HPDE6-E6E7 (cell line): ENCODE data around the gene CREB3.

Source experiments
- DNase-seq: peaks from one replicate; pipeline ENCODE4 v3.0.0; 2011; ENCODE audit warnings: missing footprints; ENCODE audit errors: extremely low spot score

Gene CREB3

GRCh38 chr9:35748858-35749514 lies 16.5 kb downstream of the CREB3 start, which contains the start of the genes GBA2 and RGP1:
Gene GBA2, minus strand, starts transcription at chr9:35749228. Its CDS starts 524 bp downstream, at chr9:35748704.
Gene RGP1, plus strand, starts transcription at chr9:35749287. Its CDS starts 469 bp downstream, at chr9:35749756.
- DNase-seq, result peak; percentile 60

GRCh38 chr9:35749515-35750255 lies 17.2 kb downstream of the CREB3 start:
- no peak for DNase-seq

GRCh38 chr9:35750256-35750531 lies 17.7 kb downstream of the CREB3 start:
- no peak for DNase-seq

GRCh38 chr9:35753466-35753865 lies 21.0 kb downstream of the CREB3 start:
- DNase-seq, result no peak

GRCh38 chr9:35754264-35754663 lies 21.8 kb downstream of the CREB3 start, which contains the start of gene MSMP:
Gene MSMP, minus strand, starts transcription at chr9:35754276. Its CDS starts 147 bp downstream, at chr9:35754129.
- DNase-seq, result no peak

- no peak for DNase-seq
Observed at GRCh38 chr9:35755071-35755470, 22.6 kb downstream of the CREB3 start.

GRCh38 chr9:35756275-35757225 lies 24.1 kb downstream of the CREB3 start:
- no peak for DNase-seq

GRCh38 chr9:35757226-35757891 lies 24.9 kb downstream of the CREB3 start:
- no peak for DNase-seq

GRCh38 chr9:35757892-35758275 lies 25.4 kb downstream of the CREB3 start:
- no peak for DNase-seq

GRCh38 chr9:35758475-35759050 lies 26.1 kb downstream of the CREB3 start:
- DNase-seq, result no peak

- no peak for DNase-seq
Observed at GRCh38 chr9:35759795-35760194, 27.3 kb downstream of the CREB3 start.

- DNase-seq, result no peak
Observed at GRCh38 chr9:35760651-35761050, 28.2 kb downstream of the CREB3 start.

GRCh38 chr9:35763181-35763580 lies 30.7 kb downstream of the CREB3 start:
- no peak for DNase-seq

- no peak for DNase-seq
Observed at GRCh38 chr9:35763803-35764202, 31.3 kb downstream of the CREB3 start.

- DNase-seq, result no peak
Observed at GRCh38 chr9:35766997-35767396, 34.5 kb downstream of the CREB3 start.

- no peak for DNase-seq
Observed at GRCh38 chr9:35767458-35767857, 35.0 kb downstream of the CREB3 start.

- DNase-seq, result no peak
Observed at GRCh38 chr9:35769763-35770162, 37.3 kb downstream of the CREB3 start.

GRCh38 chr9:35771075-35771433 lies 38.6 kb downstream of the CREB3 start:
- DNase-seq, result no peak

- DNase-seq, result no peak
Observed at GRCh38 chr9:35771534-35771933, 39.1 kb downstream of the CREB3 start.

- DNase-seq, result peak; percentile 58
Observed at GRCh38 chr9:35771943-35772342, 39.5 kb downstream of the CREB3 start.

GRCh38 chr9:35774907-35775635 lies 42.6 kb downstream of the CREB3 start:
- no peak for DNase-seq
